Stimulated activated CD8-positive, alpha-beta memory T cell treated with anti-CD3 and anti-CD28 coated beads, Interleukin-7, amount 100 ng/mL, for 4 hours (primary cell): ENCODE data around the gene FADS1.

Experiments
- DNase-seq, 2 donors: peaks; one replicate each; pipeline ENCODE4 v3.0.0-alpha.2; 2020; ENCODE audit warnings: low read depth in 2 of 2

The FADS1 gene

DNA sequence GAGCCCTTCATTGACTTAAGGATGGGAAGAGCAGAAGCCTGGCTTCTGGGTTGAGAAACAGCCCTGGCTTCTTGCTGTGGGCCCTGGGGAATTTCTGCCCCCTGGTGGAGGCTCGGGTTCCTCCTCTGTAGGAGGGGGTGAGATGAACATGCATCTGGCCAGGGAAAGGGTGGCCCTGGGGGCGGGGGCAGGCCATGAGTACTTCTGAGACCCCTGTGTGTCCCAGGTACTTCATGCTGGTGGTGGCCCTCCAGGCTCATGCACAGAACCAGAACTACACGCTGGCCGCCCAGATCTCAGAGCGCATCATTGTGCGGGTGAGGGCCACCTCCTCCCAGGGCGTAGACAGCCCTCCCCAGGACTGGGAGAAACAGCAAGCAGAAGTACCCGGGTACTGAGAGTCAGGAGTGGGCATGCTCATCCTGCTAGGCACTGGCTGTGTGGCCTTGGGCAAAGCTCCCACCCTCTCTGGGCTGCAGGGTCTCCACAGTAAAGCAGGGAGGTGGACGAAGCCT lies 40.2 kb downstream of the FADS1 start:
- DNase-seq, result peak in 1 of 2 donors; percentile 34

DNA sequence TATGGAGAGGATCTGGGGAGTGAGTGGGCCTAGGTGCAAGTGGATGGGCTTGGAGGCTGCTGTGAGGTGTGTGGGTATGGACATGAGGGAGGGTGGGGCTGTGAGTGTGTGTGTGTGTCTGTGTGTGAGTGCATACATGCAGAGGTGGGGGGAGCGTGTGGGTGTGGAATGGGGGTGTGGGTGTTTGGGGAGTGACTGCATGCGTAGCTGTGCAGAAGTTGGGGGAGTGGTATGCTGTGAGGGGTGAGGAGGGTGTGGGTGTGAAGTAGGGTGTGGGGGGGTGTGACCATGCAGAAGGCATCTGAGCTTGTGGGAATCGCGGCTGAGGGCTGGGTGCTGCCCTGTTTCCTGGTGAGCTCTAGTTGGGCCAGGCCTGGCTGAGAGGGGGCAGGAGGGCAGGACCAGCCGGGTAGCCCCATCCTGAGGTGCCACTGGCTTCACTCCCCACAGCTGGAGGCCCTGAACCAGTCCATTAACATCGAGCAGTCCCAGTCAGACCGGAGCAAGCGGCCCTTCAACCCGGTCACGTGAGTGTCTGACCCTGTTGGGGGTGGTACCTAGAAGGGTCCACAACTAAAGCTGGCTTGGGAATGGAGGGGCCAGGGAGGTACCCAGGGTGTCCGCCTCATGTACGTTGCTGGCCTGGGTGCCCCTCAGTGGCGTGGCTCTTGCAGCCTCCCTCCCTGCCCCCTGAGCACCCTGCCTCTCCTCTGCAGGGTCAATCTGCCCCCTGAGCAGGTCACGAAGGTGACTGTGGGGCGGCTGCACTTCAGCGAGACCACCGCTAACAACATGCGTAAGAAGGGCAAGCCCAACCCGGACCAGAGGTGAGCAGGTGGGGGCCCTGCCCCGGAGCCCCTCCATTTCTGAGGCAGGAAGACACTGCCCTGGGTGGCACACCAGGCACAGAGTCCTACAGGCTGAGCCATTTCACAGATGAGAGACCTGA lies 40.9 kb downstream of the FADS1 start:
- DNase-seq, result no peak

GRCh38 chr11:61775106-61775505 lies 41.7 kb downstream of the FADS1 start:
- no peak for DNase-seq

GRCh38 chr11:61774411-61774810 lies 42.4 kb downstream of the FADS1 start:
- DNase-seq, result no peak

GRCh38 chr11:61773809-61774208 lies 43.0 kb downstream of the FADS1 start:
- DNase-seq, result no peak

GRCh38 chr11:61773356-61773755 lies 43.4 kb downstream of the FADS1 start:
- DNase-seq, result no peak

- no peak for DNase-seq
Observed at GRCh38 chr11:61771985-61772455, 44.8 kb downstream of the FADS1 start.

DNA sequence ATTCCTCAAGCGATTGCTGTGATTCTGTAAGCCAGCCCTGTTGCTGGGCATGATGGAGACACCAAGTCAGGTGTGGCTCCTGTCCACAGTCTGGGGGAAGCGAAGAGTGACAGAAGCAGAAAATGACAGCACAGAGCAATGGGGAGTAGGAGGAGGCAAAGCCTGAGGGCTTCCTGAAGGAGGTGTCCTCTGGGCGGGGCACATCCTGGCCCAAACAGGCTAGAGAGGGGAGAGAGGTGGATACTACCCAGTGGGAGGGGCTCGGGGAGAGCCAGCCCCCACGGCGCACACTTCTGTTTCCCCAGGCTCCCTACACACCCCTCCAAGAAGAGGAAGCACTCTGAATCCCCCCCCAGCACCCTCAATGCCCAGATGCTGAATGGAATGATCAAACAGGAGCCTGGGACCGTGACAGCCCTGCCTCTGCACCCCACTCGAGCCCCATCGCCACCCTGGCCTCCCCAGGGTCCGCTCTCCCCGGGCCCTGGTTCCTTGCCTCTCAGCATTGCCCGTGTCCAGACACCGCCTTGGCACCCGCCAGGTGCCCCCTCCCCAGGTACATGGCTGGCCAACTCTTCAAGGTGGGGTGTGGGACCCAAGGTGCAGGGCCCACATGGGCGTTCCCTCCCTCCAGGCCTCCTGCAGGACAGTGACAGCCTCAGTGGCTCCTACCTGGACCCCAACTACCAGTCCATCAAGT lies 45.5 kb downstream of the FADS1 start:
- no peak for DNase-seq

GRCh38 chr11:61769946-61770683 lies 46.7 kb downstream of the FADS1 start:
- no peak for DNase-seq

- DNase-seq, result no peak
Observed at GRCh38 chr11:61769169-61769920, 47.5 kb downstream of the FADS1 start.

DNA sequence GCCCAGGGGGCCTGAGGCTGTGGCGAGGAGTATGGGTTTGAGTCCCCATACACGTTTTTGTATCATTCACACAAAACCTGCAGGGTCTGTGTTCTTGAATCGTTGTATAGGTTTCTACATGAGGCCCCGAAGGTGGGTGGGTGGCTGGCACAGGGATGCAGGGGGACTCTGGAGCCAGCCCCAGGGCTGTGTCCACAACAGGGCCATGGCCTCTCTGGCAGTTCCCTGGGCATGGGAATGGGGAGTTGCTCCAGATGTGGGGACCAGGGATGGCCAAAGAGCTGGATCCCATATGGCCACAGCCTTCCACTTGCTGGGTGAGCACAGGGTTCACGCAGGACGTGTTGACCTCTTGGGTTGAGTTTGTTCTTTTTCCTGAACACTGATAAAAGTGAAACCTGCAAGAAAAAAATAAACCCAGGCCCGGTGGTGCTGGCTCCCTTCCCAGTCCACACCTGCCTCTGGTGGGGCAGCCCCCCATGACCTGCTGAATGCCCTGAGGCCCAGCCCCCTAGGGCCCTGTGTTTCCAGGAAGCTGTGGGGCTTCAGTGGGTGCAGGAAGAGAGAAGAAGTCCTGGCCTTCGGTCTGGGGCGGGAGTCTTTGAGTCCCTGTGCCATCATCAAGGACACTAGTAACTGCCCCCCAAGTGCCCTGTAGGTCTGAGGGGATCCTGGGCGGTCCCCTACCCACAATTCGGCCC lies 48.3 kb downstream of the FADS1 start:
- no peak for DNase-seq

GRCh38 chr11:61766353-61766841 lies 50.4 kb downstream of the FADS1 start:
- no peak for DNase-seq

- DNase-seq, result no peak
Observed at GRCh38 chr11:61765550-61766253, 51.1 kb downstream of the FADS1 start.

DNA sequence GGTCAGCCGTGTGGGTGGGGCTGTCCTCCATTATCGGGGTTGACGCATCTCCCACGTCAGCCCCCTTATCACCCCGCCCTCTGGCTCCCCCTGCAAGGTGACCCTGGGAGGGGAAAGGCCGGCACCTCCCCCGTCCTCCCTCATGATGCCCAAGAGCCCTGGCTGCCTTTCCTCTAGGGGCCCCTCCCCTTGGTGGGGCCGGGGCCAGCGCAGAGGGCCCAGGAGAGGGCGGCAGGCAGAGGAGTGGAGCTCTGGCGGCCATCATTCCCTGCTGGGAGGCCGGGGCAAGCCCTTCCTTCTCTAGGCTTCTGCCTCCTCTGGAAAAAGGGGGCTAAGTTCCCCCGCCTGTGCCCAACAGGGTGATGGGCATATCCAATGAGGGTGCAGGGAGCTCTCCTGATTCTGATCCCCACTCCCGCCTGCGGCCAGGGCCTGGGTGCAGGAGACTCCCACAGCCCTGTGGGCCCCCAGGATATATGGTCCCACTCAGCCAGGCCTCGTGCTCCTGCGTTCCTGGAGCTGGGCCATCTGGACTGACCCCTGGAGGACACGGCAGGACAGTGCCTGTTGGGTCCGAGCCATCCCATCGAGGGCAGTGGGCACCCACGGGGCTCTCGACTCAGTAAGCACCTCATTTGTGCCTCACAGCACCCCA lies 52.1 kb downstream of the FADS1 start:
- DNase-seq, result no peak

- DNase-seq, result no peak
Observed at GRCh38 chr11:61763930-61764605, 52.7 kb downstream of the FADS1 start.

DNA sequence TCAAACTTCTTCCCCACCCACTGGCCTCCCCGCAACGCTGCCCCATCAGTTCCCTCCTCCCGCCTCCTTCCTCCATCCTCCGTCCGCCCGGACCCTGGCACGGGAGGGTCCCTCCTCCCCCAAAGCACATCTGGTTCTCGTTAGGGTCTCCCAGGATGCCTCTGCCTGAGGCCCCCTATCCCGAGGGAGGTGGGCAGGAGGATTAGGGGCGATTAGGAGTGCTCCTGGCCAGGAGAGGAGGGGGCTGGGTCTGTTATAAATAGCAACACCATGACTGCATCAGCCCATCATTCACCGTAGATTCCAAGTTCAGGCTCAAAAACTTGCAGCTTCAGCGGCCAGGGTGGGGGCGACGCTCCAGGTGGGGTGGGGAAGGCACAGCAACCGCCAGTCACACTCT lies 54.0 kb downstream of the FADS1 start:
- no peak for DNase-seq

- no peak for DNase-seq
Observed at GRCh38 chr11:61762223-61762615, 54.6 kb downstream of the FADS1 start.

DNA sequence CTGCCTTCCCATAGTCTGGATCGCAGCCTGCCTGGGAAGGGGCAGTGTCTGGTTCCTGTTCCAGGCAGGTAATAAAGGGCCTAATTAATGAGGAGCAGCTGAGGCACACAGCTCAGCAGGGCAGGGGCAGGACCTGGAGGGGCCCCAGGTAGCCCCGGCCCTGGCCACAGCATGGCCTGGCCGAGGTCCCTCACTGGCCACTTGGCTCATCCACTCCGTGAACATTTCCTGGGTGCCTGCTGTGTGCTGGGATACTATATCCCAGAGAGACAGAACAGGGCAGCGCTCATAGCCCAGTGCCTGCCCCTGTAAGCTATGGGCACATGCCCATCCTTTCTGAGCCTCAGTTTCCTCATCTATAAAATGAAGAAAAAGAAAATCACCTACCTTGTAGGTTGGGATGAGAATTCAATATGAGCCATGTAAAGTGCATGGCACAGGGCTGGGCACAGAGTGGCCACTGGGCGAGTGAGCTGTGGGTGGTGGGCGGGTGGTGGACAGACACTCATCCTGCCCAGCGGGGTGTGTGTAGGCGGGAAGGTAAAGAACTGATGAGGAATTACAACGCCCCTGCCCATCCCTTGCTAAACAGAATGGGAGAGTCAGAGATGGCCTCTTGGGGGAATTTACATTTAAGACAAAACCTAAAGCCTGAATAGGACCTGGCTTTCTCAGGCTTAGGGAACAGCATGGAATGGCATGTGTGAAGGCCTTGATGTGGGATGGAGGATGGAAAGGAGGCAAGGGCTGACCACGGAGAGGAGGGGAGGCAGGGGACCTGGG lies 55.2 kb downstream of the FADS1 start:
- DNase-seq, result no peak
